Esophagus muscularis mucosa (tissue), 4 donors: ENCODE data around the gene THRA. TPM values are rescaled to one million over a fixed set of nuclear protein-coding genes. Genes with fewer than 3 reads are reported as not detected.
A peak's percentile ranks its signal among the peaks of the same experiment; 100 is the strongest.

Source experiments
- DNase-seq: peaks from one replicate; pipeline ENCODE4 v3.0.0-alpha.2; 2017; ENCODE audit errors: extremely low spot score
- H3K27ac ChIP-seq, 4 donors: fragments of 200-600 bp; sonication (generic); replicated peaks in 1 of 4; 1 replicate in 3 of 4; 2 replicates in 1 of 4; pipeline ENCODE4 v1.5.1; 2016 to 2019; ENCODE audit warnings: mild to moderate bottlenecking in 1 of 4
- H3K27me3 ChIP-seq, 4 donors: fragments of 200-600 bp; sonication (generic); one replicate each; pipeline versions ENCODE4 v1.5.1 to v1.6.0; 2016 to 2019
- H3K36me3 ChIP-seq, 4 donors: fragments of 200-600 bp; sonication (generic); one replicate each; pipeline ENCODE4 v1.5.1; 2016 to 2019
- H3K4me1 ChIP-seq, 4 donors: fragments of 200-600 bp; sonication (generic); one replicate each; pipeline ENCODE4 v1.5.1; 2016 to 2019
- H3K4me3 ChIP-seq, 4 donors: fragments of 200-600 bp; sonication (generic); 1 replicate in 2 of 4; 2 replicates in 2 of 4; pipeline ENCODE4 v1.5.1; 2016 to 2019; ENCODE audit warnings: mild to moderate bottlenecking in 4 of 4, moderate library complexity in 1 of 4
- H3K9me3 ChIP-seq, 4 donors: fragments of 200-600 bp; sonication (generic); 1 replicate in 3 of 4; 2 replicates in 1 of 4; pipeline ENCODE4 v1.5.1; 2016 to 2019
- CTCF ChIP-seq, 3 experiments: fragments of 200-600 bp in 2 of 3; fragments of 450-650 bp in 1 of 3; sonication (generic) in 2 of 3; IDR thresholded peaks; one replicate each; pipeline ENCODE4 v1.5.1; 2017 to 2019; ENCODE audit warnings: antibody characterized with exemption in 3 of 3, mild to moderate bottlenecking in 2 of 3, moderate library complexity in 1 of 3
- EP300 ChIP-seq: sonication (generic); formaldehyde crosslinking; IDR thresholded peaks from one replicate; pipeline ENCODE4 v1.6.1; 2017; ENCODE audit warnings: antibody characterized with exemption
- POLR2A ChIP-seq: fragments of 450-650 bp; IDR thresholded peaks from one replicate; pipeline ENCODE4 v1.6.1; 2017; ENCODE audit warnings: antibody characterized with exemption, moderate library complexity, mild to moderate bottlenecking, low read depth
- POLR2AphosphoS5 ChIP-seq, 2 donors: sonication (generic); formaldehyde crosslinking; IDR thresholded peaks; one replicate each; pipeline ENCODE4 v1.6.1; 2017; ENCODE audit warnings: antibody characterized with exemption in 2 of 2
- whole genome bisulfite sequencing: methylation state at CpG from one replicate; pipeline ENCODE4 v1.1.5; 2018; 5-methylcytosine and 5-hydroxymethylcytosine counted together
- intact Hi-C: fragments of 100-400 bp; cut with DNase I; formaldehyde crosslinking; loops from one replicate; pipeline ENCODE4 v1.15.1; 2023
- total RNA-seq, 4 donors: library from RNA; depleted of rRNA; stranded (reverse); fragments of >200 nt; gene quantifications; one replicate each; pipeline versions ENCODE4 v1.1.0 to v1.2.1, GENCODE V29; 2016

Gene THRA
- total RNA-seq, 4 donors from 2014 or later = 69.7 to 112 (median 85.2) TPM

GRCh38 chr17:40095944-40096791, 33.4 kb downstream of the THRA start:
- Histone ChIP-seq H3K27ac (peak overlapping the region; percentile 88 to 99 (median 94)), H3K4me3 (peak overlapping the region in 3 of 4 donors; percentile 70 to 77 (median 70)), H3K9me3 (no peaks in the 10 kb centered on the region), H3K36me3 (peaks cover 42 to 60% (median 52%) of the 10 kb centered on the region in 4 donors), H3K27me3 (no peaks in the 10 kb centered on the region), H3K4me1 (peaks cover 75 to 87% (median 83%) of the 10 kb centered on the region in 4 donors)
- peak; percentile 61 to 62 for TF ChIP-seq POLR2AphosphoS5 (IDR thresholded peaks at IDR 0.05)
- no peak for TF ChIP-seq CTCF (IDR thresholded peaks at IDR 0.05)
- no peak for TF ChIP-seq EP300
- no peak for TF ChIP-seq POLR2A
- intact Hi-C loops = no loop called here
- no peak for DNase-seq
- WGBS = 44% methylated on average over 21 of the region's 23 CpGs

- intact Hi-C loops = no loop called here
- TF ChIP-seq CTCF (IDR thresholded peaks at IDR 0.05) (no peak), POLR2AphosphoS5 (IDR thresholded peaks at IDR 0.05) (no peak), EP300 (no peak), POLR2A (no peak)
- no peak for DNase-seq
- Histone ChIP-seq H3K27ac (peak overlapping the region; percentile 88 to 99 (median 94)), H3K4me1 (peaks cover 75 to 87% (median 83%) of the 10 kb centered on the region in 4 donors), H3K27me3 (no peaks in the 10 kb centered on the region), H3K4me3 (peak overlapping the region in 3 of 4 donors; percentile 70 to 77 (median 70)), H3K36me3 (peaks cover 42 to 55% (median 47%) of the 10 kb centered on the region in 4 donors), H3K9me3 (no peaks in the 10 kb centered on the region)
- 73% methylated on average over 10 of the region's 10 CpGs for WGBS
Measured at GRCh38 chr17:40097087-40097486, 34.3 kb downstream of the THRA start.

GRCh38 chr17:40097931-40098845, 35.4 kb downstream of the THRA start:
- Histone ChIP-seq H3K27ac (peak overlapping the region; percentile 88 to 99 (median 94)), H3K27me3 (no peaks in the 10 kb centered on the region), H3K4me1 (peaks cover 75 to 87% (median 83%) of the 10 kb centered on the region in 4 donors), H3K4me3 (peak overlapping the region; percentile 70 to 93 (median 74)), H3K36me3 (peaks cover 39 to 44% (median 41%) of the 10 kb centered on the region in 4 donors), H3K9me3 (no peaks in the 10 kb centered on the region)
- 27% methylated on average over 8 of the region's 9 CpGs for WGBS
- intact Hi-C loops = no loop called here
- TF ChIP-seq POLR2A (peak; percentile 14), EP300 (peak; percentile 53), CTCF (IDR thresholded peaks at IDR 0.05) (no peak), POLR2AphosphoS5 (IDR thresholded peaks at IDR 0.05) (peak; percentile 74 to 92)
- no peak for DNase-seq

GRCh38 chr17:40098846-40099618, 36.3 kb downstream of the THRA start:
- intact Hi-C loops = no loop called here
- no peaks in the 10 kb centered on the region for H3K9me3 ChIP-seq
- H3K27me3 ChIP-seq = no peaks in the 10 kb centered on the region
- H3K4me1 ChIP-seq = peaks cover 78 to 87% (median 83%) of the 10 kb centered on the region in 4 donors
- H3K36me3 ChIP-seq = peaks cover 31 to 35% (median 32%) of the 10 kb centered on the region in 4 donors
- H3K4me3 ChIP-seq = peak overlapping the region; percentile 70 to 93 (median 74)
- whole genome bisulfite sequencing = 1% methylated on average over 17 of the region's 52 CpGs
- TF ChIP-seq POLR2AphosphoS5 (IDR thresholded peaks at IDR 0.05) (peak; percentile 96 to 98), EP300 (peak; percentile 87), CTCF (IDR thresholded peaks at IDR 0.05) (no peak), POLR2A (peak; percentile 93)
- peak overlapping the region; percentile 88 to 99 (median 94) for H3K27ac ChIP-seq
- peak; percentile 100 for DNase-seq
